Germinal center (tissue), 1 donor: ENCODE results near the gene TCF23.

Experiments
- DNase-seq: peaks from one replicate; pipeline ENCODE4 v3.0.0; 2012; ENCODE audit warnings: mixed read lengths, low spot score

TCF23 gene

GRCh38 chr2:27128668-27129571 is 19.9 kb upstream of the TCF23 start:
- DNase-seq, result no peak

GRCh38 chr2:27130396-27130795 is 18.4 kb upstream of the TCF23 start:
- DNase-seq, result no peak

- no peak for DNase-seq
These were observed 17.4 kb upstream of the TCF23 start for GRCh38 chr2:27131429-27131828.

- no peak for DNase-seq
These were observed 15.5 kb upstream of the TCF23 start for GRCh38 chr2:27133195-27133875.

GRCh38 chr2:27133905-27134780 is 14.7 kb upstream of the TCF23 start, which contains the start of gene PREB:
TSS of gene PREB (minus strand) at chr2:27134636. CDS start at chr2:27134421, 215 bp downstream.
- DNase-seq, result peak; percentile 98

- DNase-seq, result no peak
These were observed 13.9 kb upstream of the TCF23 start for GRCh38 chr2:27134781-27135477.

GRCh38 chr2:27135478-27135955 is 13.3 kb upstream of the TCF23 start:
- DNase-seq, result no peak

- no peak for DNase-seq
These were observed 12.1 kb upstream of the TCF23 start for GRCh38 chr2:27136751-27137150.

- DNase-seq, result no peak
These were observed 11.4 kb upstream of the TCF23 start for GRCh38 chr2:27137322-27137935.

- no peak for DNase-seq
These were observed 10.7 kb upstream of the TCF23 start for GRCh38 chr2:27138111-27138510.

- DNase-seq, result no peak
These were observed 9.5 kb upstream of the TCF23 start, which contains the start of gene PRR30 for GRCh38 chr2:27139310-27139709. TSS of gene PRR30 (minus strand) at chr2:27139410. CDS start at chr2:27138329, 1,081 bp downstream.

- no peak for DNase-seq
These were observed 5.5 kb upstream of the TCF23 start for GRCh38 chr2:27143285-27143684.

- DNase-seq, result no peak
These were observed 3.1 kb upstream of the TCF23 start for GRCh38 chr2:27145682-27146081.

GRCh38 chr2:27147935-27148334 is 869 bp upstream of the TCF23 start:
- DNase-seq, result no peak

- DNase-seq, result no peak
These were observed 984 bp downstream of the TCF23 start for GRCh38 chr2:27149570-27150405.

GRCh38 chr2:27150639-27151230 is 1.9 kb downstream of the TCF23 start:
- no peak for DNase-seq

GRCh38 chr2:27152102-27152795 is 3.4 kb downstream of the TCF23 start:
- DNase-seq, result no peak

GRCh38 chr2:27152796-27153464 is 4.1 kb downstream of the TCF23 start:
- DNase-seq, result peak; percentile 19
